GM23338 (cell line): Measurements from ENCODE around the gene CFAP97D2. TPM values are rescaled to one million over a fixed set of nuclear protein-coding genes. Genes with fewer than 3 reads are reported as not detected.

Experiments used
- ATAC-seq: fragments of 200-7000 bp; cut with Tn5 transposase; 3 replicates; pipeline ENCODE4 v1.9.1; 2020
- DNase-seq: peaks from one replicate; pipeline ENCODE4 v3.0.0-alpha.2; 2015; ENCODE audit warnings: low spot score
- H2AFZ ChIP-seq: fragments of 200-600 bp; sonication (generic); 2 replicates; pipeline ENCODE4 v1.8.0; 2016; ENCODE audit warnings: antibody characterized with exemption, mild to moderate bottlenecking, moderate library complexity
- H3F3A ChIP-seq: fragments of 200-600 bp; sonication (generic); replicated peaks from 2 replicates; pipeline ENCODE4 v1.8.0; 2017; ENCODE audit warnings: antibody characterized with exemption, mixed run types, low read depth
- H3K27ac ChIP-seq: fragments of 200-600 bp; sonication (generic); 2 replicates; pipeline ENCODE4 v1.6.1; 2016; ENCODE audit warnings: low read depth
- H3K27me3 ChIP-seq: fragments of 200-600 bp; sonication (generic); 2 replicates; pipeline ENCODE4 v1.8.0; 2016; ENCODE audit warnings: mild to moderate bottlenecking, mixed run types, moderate library complexity; ENCODE audit not compliant: insufficient read depth
- H3K36me3 ChIP-seq: fragments of 200-600 bp; sonication (generic); 2 replicates; pipeline ENCODE4 v1.8.0; 2016; ENCODE audit warnings: mild to moderate bottlenecking; ENCODE audit not compliant: insufficient read depth
- H3K4me1 ChIP-seq: fragments of 200-600 bp; sonication (generic); 2 replicates; pipeline ENCODE4 v1.8.0; 2016; ENCODE audit warnings: mild to moderate bottlenecking, moderate library complexity; ENCODE audit not compliant: insufficient read depth
- H3K4me2 ChIP-seq: fragments of 200-600 bp; sonication (generic); 2 replicates; pipeline ENCODE4 v1.7.1; 2017; ENCODE audit warnings: mixed run types
- H3K4me3 ChIP-seq: fragments of 200-600 bp; sonication (generic); 2 replicates; pipeline ENCODE4 v1.6.1; 2016; ENCODE audit warnings: mixed run types
- H3K79me2 ChIP-seq: fragments of 200-600 bp; sonication (generic); replicated peaks from 2 replicates; pipeline ENCODE4 v1.8.0; 2017; ENCODE audit warnings: mild to moderate bottlenecking; ENCODE audit not compliant: insufficient read depth
- H3K9me2 ChIP-seq: fragments of 200-600 bp; sonication (generic); 2 replicates; pipeline ENCODE4 v1.8.0; 2017; ENCODE audit not compliant: insufficient read depth
- H4K20me1 ChIP-seq: fragments of 200-600 bp; sonication (generic); replicated peaks from 2 replicates; pipeline ENCODE4 v1.8.0; 2017; ENCODE audit warnings: mild to moderate bottlenecking; ENCODE audit not compliant: insufficient read depth
- H3K27ac Mint-ChIP-seq: 2 replicates; pipeline ENCODE4 v1.8.0; 2020; ENCODE audit warnings: inconsistent platforms, mild to moderate bottlenecking, moderate library complexity, mixed read lengths
- H3K27me3 Mint-ChIP-seq: 3 replicates; pipeline ENCODE4 v1.8.0; 2022; ENCODE audit warnings: low read depth, mild to moderate bottlenecking, moderate library complexity, mixed read lengths, inconsistent platforms; ENCODE audit not compliant: insufficient read depth, poor library complexity
- H3K36me3 Mint-ChIP-seq: 3 replicates; pipeline ENCODE4 v1.8.0; 2021; ENCODE audit warnings: low read depth, mild to moderate bottlenecking, inconsistent platforms, moderate library complexity, mixed read lengths
- H3K4me1 Mint-ChIP-seq: 3 replicates; pipeline ENCODE4 v1.8.0; 2020; ENCODE audit warnings: mild to moderate bottlenecking, inconsistent platforms, mixed read lengths
- H3K4me3 Mint-ChIP-seq: 3 replicates; pipeline ENCODE4 v1.8.0; 2021; ENCODE audit warnings: moderate library complexity, mild to moderate bottlenecking, inconsistent platforms, mixed read lengths
- H3K9me3 Mint-ChIP-seq: 3 replicates; pipeline ENCODE4 v1.8.0; 2020; ENCODE audit warnings: moderate library complexity, mild to moderate bottlenecking, inconsistent platforms, mixed read lengths
- CREB1 ChIP-seq: fragments of 250-450 bp; sonication (Bioruptor Pico); IDR thresholded peaks from 2 replicates; pipeline ENCODE4 v1.5.0; 2020; ENCODE audit warnings: low read depth, mild to moderate bottlenecking, moderate library complexity
- EZH2phosphoT487 ChIP-seq: fragments of 200-600 bp; sonication (generic); IDR thresholded peaks from one replicate; pipeline ENCODE4 v1.8.1; 2018; ENCODE audit warnings: antibody characterized with exemption; ENCODE audit not compliant: unreplicated experiment
- NANOG ChIP-seq: IDR thresholded peaks from 2 replicates; pipeline ENCODE4 v1.6.1; 2016; ENCODE audit warnings: antibody characterized with exemption, borderline replicate concordance
- ZNF114 ChIP-seq: fragments of 250-450 bp; sonication (Bioruptor Pico); IDR thresholded peaks from 2 replicates; pipeline ENCODE4 v1.5.0; 2020; ENCODE audit warnings: mild to moderate bottlenecking, moderate library complexity
- ZNF331 ChIP-seq: fragments of 250-450 bp; sonication (Bioruptor Pico); IDR thresholded peaks from 2 replicates; pipeline ENCODE4 v1.5.0; 2020; ENCODE audit warnings: low read depth, mild to moderate bottlenecking, moderate library complexity
- polyA plus RNA-seq: library from polyadenylated mRNA; unstranded; fragments of >200 nt; fragmentation: Nextera tagmentation; extraction: Ambion mirVana; gene quantifications from 2 replicates; pipeline ENCODE4 v1.2.1, GENCODE V29; 2016
- total RNA-seq: library from RNA; depleted of rRNA; stranded (reverse); fragments of >200 nt; shearing (Covaris generic); gene quantifications from 2 replicates; pipeline ENCODE4 v1.2.3, GENCODE V29; 2014
- TF ChIP-seq, protein P1 (sequence below): IDR thresholded peaks from one replicate; pipeline ENCODE4 v1.6.1; 2018; ENCODE audit warnings: antibody characterized with exemption; ENCODE audit not compliant: unreplicated experiment
- TF ChIP-seq, protein P2 (sequence below), 2 experiments: fragments of 200-600 bp in 1 of 2; sonication (generic) in 1 of 2; conservative IDR thresholded peaks; 2 replicates each; pipeline versions ENCODE4 v1.5.1 to v1.6.1; 2016 to 2017; ENCODE audit warnings: antibody characterized with exemption in 2 of 2, low read depth in 2 of 2, mild to moderate bottlenecking in 2 of 2, moderate library complexity in 1 of 2
- TF ChIP-seq, protein P3 (sequence below): IDR thresholded peaks from 2 replicates; pipeline ENCODE4 v1.6.1; 2016; ENCODE audit warnings: antibody characterized with exemption

Gene CFAP97D2
- total and polyA plus RNA-seq, 2 experiments from 2014 or later = not detected

DNA sequence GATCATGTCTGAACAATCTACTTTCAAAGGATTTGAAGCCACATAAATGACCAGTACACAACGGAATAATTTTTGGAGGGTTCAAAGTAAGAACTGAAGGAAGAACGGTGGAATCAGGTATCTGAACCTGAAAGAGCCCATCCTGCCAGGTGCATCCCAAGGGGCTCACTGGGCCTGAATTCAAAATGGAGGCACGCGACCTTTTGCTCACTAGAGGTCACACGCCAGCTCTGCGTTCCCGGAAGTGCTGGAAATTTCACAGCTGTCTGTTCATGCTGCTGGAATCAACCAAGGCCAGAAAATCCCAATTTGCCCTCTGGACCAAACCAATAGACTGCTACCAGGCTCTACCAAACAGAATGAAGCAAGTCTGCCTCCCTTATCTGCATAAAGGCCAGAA lies 42.5 kb upstream of the CFAP97D2 start (continued):
- TF ChIP-seq, protein P1, sequence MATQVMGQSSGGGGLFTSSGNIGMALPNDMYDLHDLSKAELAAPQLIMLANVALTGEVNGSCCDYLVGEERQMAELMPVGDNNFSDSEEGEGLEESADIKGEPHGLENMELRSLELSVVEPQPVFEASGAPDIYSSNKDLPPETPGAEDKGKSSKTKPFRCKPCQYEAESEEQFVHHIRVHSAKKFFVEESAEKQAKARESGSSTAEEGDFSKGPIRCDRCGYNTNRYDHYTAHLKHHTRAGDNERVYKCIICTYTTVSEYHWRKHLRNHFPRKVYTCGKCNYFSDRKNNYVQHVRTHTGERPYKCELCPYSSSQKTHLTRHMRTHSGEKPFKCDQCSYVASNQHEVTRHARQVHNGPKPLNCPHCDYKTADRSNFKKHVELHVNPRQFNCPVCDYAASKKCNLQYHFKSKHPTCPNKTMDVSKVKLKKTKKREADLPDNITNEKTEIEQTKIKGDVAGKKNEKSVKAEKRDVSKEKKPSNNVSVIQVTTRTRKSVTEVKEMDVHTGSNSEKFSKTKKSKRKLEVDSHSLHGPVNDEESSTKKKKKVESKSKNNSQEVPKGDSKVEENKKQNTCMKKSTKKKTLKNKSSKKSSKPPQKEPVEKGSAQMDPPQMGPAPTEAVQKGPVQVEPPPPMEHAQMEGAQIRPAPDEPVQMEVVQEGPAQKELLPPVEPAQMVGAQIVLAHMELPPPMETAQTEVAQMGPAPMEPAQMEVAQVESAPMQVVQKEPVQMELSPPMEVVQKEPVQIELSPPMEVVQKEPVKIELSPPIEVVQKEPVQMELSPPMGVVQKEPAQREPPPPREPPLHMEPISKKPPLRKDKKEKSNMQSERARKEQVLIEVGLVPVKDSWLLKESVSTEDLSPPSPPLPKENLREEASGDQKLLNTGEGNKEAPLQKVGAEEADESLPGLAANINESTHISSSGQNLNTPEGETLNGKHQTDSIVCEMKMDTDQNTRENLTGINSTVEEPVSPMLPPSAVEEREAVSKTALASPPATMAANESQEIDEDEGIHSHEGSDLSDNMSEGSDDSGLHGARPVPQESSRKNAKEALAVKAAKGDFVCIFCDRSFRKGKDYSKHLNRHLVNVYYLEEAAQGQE = no peak

GRCh38 chr13:114140131-114140905 lies 38.7 kb upstream of the CFAP97D2 start:
- Histone ChIP-seq H3K4me3 (no peak overlapping the region), H3K4me1 (no peaks in the 10 kb centered on the region), H3K36me3 (no peaks in the 10 kb centered on the region; the same call in 1 of the 2 replicates), H3K4me2 (no peak overlapping the region), H4K20me1 (no peaks in the 10 kb centered on the region), H2AFZ (no peak overlapping the region), H3K79me2 (no peaks in the 10 kb centered on the region), H3K27ac (no peak overlapping the region), H3K9me2 (no peaks in the 10 kb centered on the region), H3F3A (no peaks in the 10 kb centered on the region; the same call in 1 of the 2 replicates), H3K27me3 (no peaks in the 10 kb centered on the region)
- peaks cover 7% of the 10 kb centered on the region; the same call in 2 of the 3 replicates for H3K9me3 Mint-ChIP-seq
- H3K27ac Mint-ChIP-seq = no peak overlapping the region
- H3K4me1 Mint-ChIP-seq = peaks cover 2% of the 10 kb centered on the region; the same call in 1 of the 3 replicates
- H3K27me3 Mint-ChIP-seq = peaks cover 8% of the 10 kb centered on the region
- DNase-seq = no peak
- ATAC-seq = no peak
- TF ChIP-seq ZNF114 (CRISPR knock-in tag) (no peak), CREB1 (CRISPR knock-in tag) (no peak), EZH2phosphoT487 (no peak), ZNF331 (CRISPR knock-in tag) (no peak), NANOG (no peak)
- TF ChIP-seq, protein P2, sequence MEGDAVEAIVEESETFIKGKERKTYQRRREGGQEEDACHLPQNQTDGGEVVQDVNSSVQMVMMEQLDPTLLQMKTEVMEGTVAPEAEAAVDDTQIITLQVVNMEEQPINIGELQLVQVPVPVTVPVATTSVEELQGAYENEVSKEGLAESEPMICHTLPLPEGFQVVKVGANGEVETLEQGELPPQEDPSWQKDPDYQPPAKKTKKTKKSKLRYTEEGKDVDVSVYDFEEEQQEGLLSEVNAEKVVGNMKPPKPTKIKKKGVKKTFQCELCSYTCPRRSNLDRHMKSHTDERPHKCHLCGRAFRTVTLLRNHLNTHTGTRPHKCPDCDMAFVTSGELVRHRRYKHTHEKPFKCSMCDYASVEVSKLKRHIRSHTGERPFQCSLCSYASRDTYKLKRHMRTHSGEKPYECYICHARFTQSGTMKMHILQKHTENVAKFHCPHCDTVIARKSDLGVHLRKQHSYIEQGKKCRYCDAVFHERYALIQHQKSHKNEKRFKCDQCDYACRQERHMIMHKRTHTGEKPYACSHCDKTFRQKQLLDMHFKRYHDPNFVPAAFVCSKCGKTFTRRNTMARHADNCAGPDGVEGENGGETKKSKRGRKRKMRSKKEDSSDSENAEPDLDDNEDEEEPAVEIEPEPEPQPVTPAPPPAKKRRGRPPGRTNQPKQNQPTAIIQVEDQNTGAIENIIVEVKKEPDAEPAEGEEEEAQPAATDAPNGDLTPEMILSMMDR (conservative IDR thresholded peaks at IDR 0.05; ENCODE audit: low read depth in 2 of 2) = no peak
- TF ChIP-seq, protein P3, sequence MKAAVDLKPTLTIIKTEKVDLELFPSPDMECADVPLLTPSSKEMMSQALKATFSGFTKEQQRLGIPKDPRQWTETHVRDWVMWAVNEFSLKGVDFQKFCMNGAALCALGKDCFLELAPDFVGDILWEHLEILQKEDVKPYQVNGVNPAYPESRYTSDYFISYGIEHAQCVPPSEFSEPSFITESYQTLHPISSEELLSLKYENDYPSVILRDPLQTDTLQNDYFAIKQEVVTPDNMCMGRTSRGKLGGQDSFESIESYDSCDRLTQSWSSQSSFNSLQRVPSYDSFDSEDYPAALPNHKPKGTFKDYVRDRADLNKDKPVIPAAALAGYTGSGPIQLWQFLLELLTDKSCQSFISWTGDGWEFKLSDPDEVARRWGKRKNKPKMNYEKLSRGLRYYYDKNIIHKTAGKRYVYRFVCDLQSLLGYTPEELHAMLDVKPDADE = no peak
- no peak overlapping the region for H3K4me3 Mint-ChIP-seq
- peaks cover 3% of the 10 kb centered on the region; the same call in 1 of the 3 replicates for H3K36me3 Mint-ChIP-seq
